Activated CD4-positive, alpha-beta T cell treated with anti-CD3 and anti-CD28 coated beads, Interleukin-2, amount 10 ng/mL, durations not matched to agents 7 days and 5 days (primary cell): ENCODE results near the gene KRTAP3-2. TPM values are rescaled to one million over a fixed set of nuclear protein-coding genes. Genes with fewer than 3 reads are reported as not detected.
"Not testable (repeated sequence)": the region's sequence is repeated elsewhere in the genome, so short reads cannot be mapped to it uniquely, and the experiment has no call there.

Experiments used
- CTCF ChIA-PET: fragments of 350-600 bp; sonication (Branson Sonifier 250); formaldehyde crosslinking; loops from one replicate; lab custom pipeline; 2021; ENCODE audit warnings: antibody characterized with exemption; lab: Charles Lee
- POLR2A ChIA-PET: fragments of 350-600 bp; sonication (Branson Sonifier 250); formaldehyde crosslinking; loops from one replicate; lab custom pipeline; 2021; ENCODE audit warnings: antibody characterized with exemption; lab: Charles Lee
- DNase-seq: peaks from one replicate; pipeline ENCODE4 v3.0.0-alpha.2; 2020
- H3K27ac Mint-ChIP-seq: one replicate; pipeline ENCODE4 v1.8.0; 2021; ENCODE audit warnings: mild to moderate bottlenecking, moderate library complexity, mixed read lengths
- H3K27me3 Mint-ChIP-seq: one replicate; pipeline ENCODE4 v1.8.0; 2021; ENCODE audit warnings: mixed read lengths
- H3K36me3 Mint-ChIP-seq: one replicate; pipeline ENCODE4 v1.8.0; 2021; ENCODE audit warnings: low read depth, mixed read lengths
- H3K4me1 Mint-ChIP-seq: one replicate; pipeline ENCODE4 v1.8.0; 2021; ENCODE audit warnings: mixed read lengths
- H3K4me3 Mint-ChIP-seq: one replicate; pipeline ENCODE4 v1.8.0; 2021; ENCODE audit warnings: mild to moderate bottlenecking, moderate library complexity, mixed read lengths
- H3K9me3 Mint-ChIP-seq: one replicate; pipeline ENCODE4 v1.8.0; 2021; ENCODE audit warnings: mixed read lengths
- total RNA-seq, 2 experiments: library from RNA; stranded (reverse); gene quantifications; one replicate each; pipeline ENCODE4 v1.2.3, GENCODE V29; 2021

The KRTAP3-2 gene
- not detected for total RNA-seq

GRCh38 chr17:40999563-40999962 lies at the start of gene KRTAP3-2:
TSS of gene KRTAP3-2 (minus strand) at chr17:40999906. CDS start at chr17:40999853, 53 bp downstream.
- H3K27me3 Mint-ChIP-seq: peaks cover 37% of the 10 kb centered on the region
- DNase-seq, H3K36me3 Mint-ChIP-seq, H3K9me3 Mint-ChIP-seq, H3K27ac Mint-ChIP-seq, H3K4me3 Mint-ChIP-seq, CTCF ChIA-PET, POLR2A ChIA-PET, H3K4me1 Mint-ChIP-seq: not testable (repeated sequence)

GRCh38 chr17:41049110-41049509 lies 49.4 kb upstream of the KRTAP3-2 start:
- no peak overlapping the region for H3K4me3 Mint-ChIP-seq
- ChIA-PET CTCF (no interaction called here), POLR2A (no interaction called here)
- peaks cover 17% of the 10 kb centered on the region for H3K27me3 Mint-ChIP-seq
- H3K36me3 Mint-ChIP-seq: no peaks in the 10 kb centered on the region
- H3K27ac Mint-ChIP-seq: no peak overlapping the region
- peaks cover 2% of the 10 kb centered on the region for H3K9me3 Mint-ChIP-seq
- no peak for DNase-seq
- peaks cover 1% of the 10 kb centered on the region for H3K4me1 Mint-ChIP-seq

GRCh38 chr17:41048441-41048840 lies 48.7 kb upstream of the KRTAP3-2 start:
- POLR2A ChIA-PET: no interaction called here
- Mint-ChIP-seq H3K27ac (no peak overlapping the region), H3K9me3 (peaks cover 3% of the 10 kb centered on the region), H3K4me1 (peaks cover 1% of the 10 kb centered on the region), H3K4me3 (no peak overlapping the region), H3K27me3 (peaks cover 17% of the 10 kb centered on the region), H3K36me3 (no peaks in the 10 kb centered on the region)
- no peak for DNase-seq
- CTCF ChIA-PET: no interaction called here

GRCh38 chr17:41046735-41047465 lies 47.2 kb upstream of the KRTAP3-2 start, which contains the start of gene KRTAP2-1:
TSS of gene KRTAP2-1 (minus strand) at chr17:41047316. CDS start at chr17:41047267, 49 bp downstream.
- H3K4me3 Mint-ChIP-seq, H3K27ac Mint-ChIP-seq, CTCF ChIA-PET, H3K4me1 Mint-ChIP-seq, DNase-seq, H3K9me3 Mint-ChIP-seq, H3K36me3 Mint-ChIP-seq, POLR2A ChIA-PET: not testable (repeated sequence)
- H3K27me3 Mint-ChIP-seq: peaks cover 16% of the 10 kb centered on the region

- CTCF ChIA-PET: no interaction called here
- POLR2A ChIA-PET: no interaction called here
These were observed 43.2 kb upstream of the KRTAP3-2 start for GRCh38 chr17:41042953-41043352.

GRCh38 chr17:41040783-41041571 lies 41.3 kb upstream of the KRTAP3-2 start, which contains the start of gene KRTAP1-1:
TSS of gene KRTAP1-1 (minus strand) at chr17:41041450. CDS start at chr17:41041397, 53 bp downstream.
- H3K4me1 Mint-ChIP-seq, H3K36me3 Mint-ChIP-seq, H3K27ac Mint-ChIP-seq, CTCF ChIA-PET, H3K4me3 Mint-ChIP-seq, H3K9me3 Mint-ChIP-seq, DNase-seq, POLR2A ChIA-PET: not testable (repeated sequence)
- H3K27me3 Mint-ChIP-seq: peaks cover 16% of the 10 kb centered on the region

More at GRCh38 chr17:41042953-41043352, 43.2 kb upstream of the KRTAP3-2 start:
- Mint-ChIP-seq H3K36me3 (no peaks in the 10 kb centered on the region), H3K27ac (no peak overlapping the region), H3K4me1 (peaks cover 1% of the 10 kb centered on the region), H3K27me3 (peaks cover 14% of the 10 kb centered on the region), H3K9me3 (peaks cover 4% of the 10 kb centered on the region), H3K4me3 (no peak overlapping the region)
- no peak for DNase-seq

GRCh38 chr17:41037853-41038350 lies 38.2 kb upstream of the KRTAP3-2 start:
- H3K4me3 Mint-ChIP-seq: no peak overlapping the region
- no peaks in the 10 kb centered on the region for H3K9me3 Mint-ChIP-seq
- peaks cover 11% of the 10 kb centered on the region for H3K27me3 Mint-ChIP-seq
- H3K36me3 Mint-ChIP-seq: no peaks in the 10 kb centered on the region
- CTCF ChIA-PET: no interaction called here
- POLR2A ChIA-PET: no interaction called here
- no peak for DNase-seq
- H3K4me1 Mint-ChIP-seq: no peaks in the 10 kb centered on the region
- H3K27ac Mint-ChIP-seq: no peak overlapping the region

GRCh38 chr17:41034346-41034935 lies 34.7 kb upstream of the KRTAP3-2 start, which contains the start of gene KRTAP1-3:
TSS of gene KRTAP1-3 (minus strand) at chr17:41034874. CDS start at chr17:41034821, 53 bp downstream.
- H3K4me3 Mint-ChIP-seq, H3K36me3 Mint-ChIP-seq, POLR2A ChIA-PET, CTCF ChIA-PET, H3K4me1 Mint-ChIP-seq, H3K27ac Mint-ChIP-seq, H3K9me3 Mint-ChIP-seq, DNase-seq: not testable (repeated sequence)
- peaks cover 14% of the 10 kb centered on the region for H3K27me3 Mint-ChIP-seq

- H3K4me3 Mint-ChIP-seq: no peak within 1 kb of the TSS
These were observed 30.0 kb upstream of the KRTAP3-2 start, which contains the start of gene KRTAP1-4 for GRCh38 chr17:41029633-41030245. TSS of gene KRTAP1-4 (minus strand) at chr17:41030195. CDS start at chr17:41030078, 117 bp downstream.

GRCh38 chr17:41026715-41027471 lies 27.2 kb upstream of the KRTAP3-2 start, which contains the start of gene KRTAP1-5:
TSS of gene KRTAP1-5 (minus strand) at chr17:41027208. CDS start at chr17:41027155, 53 bp downstream.
- Mint-ChIP-seq H3K4me1 (no peaks in the 10 kb centered on the region), H3K9me3 (no peaks in the 10 kb centered on the region), H3K4me3 (no peak within 1 kb of the TSS), H3K27me3 (peaks cover 20% of the 10 kb centered on the region), H3K36me3 (no peaks in the 10 kb centered on the region), H3K27ac (no peak within 1 kb of the TSS)
- DNase-seq: no peak
- POLR2A ChIA-PET: no interaction called here
- CTCF ChIA-PET: no interaction called here

More at GRCh38 chr17:41029633-41030245, 30.0 kb upstream of the KRTAP3-2 start, which contains the start of gene KRTAP1-4:
- POLR2A ChIA-PET: no interaction called here
- CTCF ChIA-PET: interaction anchor here (1.0 to 1.3 kb wide), 2 partner anchors 10 to 13 kb away, joined by 3 read pairs; no protein-coding TSS in a partner anchor
- Mint-ChIP-seq H3K27me3 (peaks cover 19% of the 10 kb centered on the region), H3K36me3 (no peaks in the 10 kb centered on the region), H3K9me3 (no peaks in the 10 kb centered on the region), H3K4me1 (no peaks in the 10 kb centered on the region), H3K27ac (no peak within 1 kb of the TSS)
- no peak for DNase-seq

- Mint-ChIP-seq H3K36me3 (no peaks in the 10 kb centered on the region), H3K27ac (no peak overlapping the region), H3K4me3 (no peak overlapping the region), H3K4me1 (no peaks in the 10 kb centered on the region), H3K27me3 (peaks cover 18% of the 10 kb centered on the region), H3K9me3 (no peaks in the 10 kb centered on the region)
- DNase-seq: no peak
- CTCF ChIA-PET: no interaction called here
- POLR2A ChIA-PET: no interaction called here
These were observed 25.0 kb upstream of the KRTAP3-2 start for GRCh38 chr17:41024697-41025096.
